OCI-M2 (cell line): Measurements from ENCODE around the gene FKBP6.
"Not testable (repeated sequence)": the region's sequence is repeated elsewhere in the genome, so short reads cannot be mapped to it uniquely, and the experiment has no call there.

Source experiments
- DNase-seq: peaks from one replicate; lab custom pipeline; 2025; ENCODE audit not compliant: unreplicated experiment; lab: John Stamatoyannopoulos, UW

Gene FKBP6

DNA sequence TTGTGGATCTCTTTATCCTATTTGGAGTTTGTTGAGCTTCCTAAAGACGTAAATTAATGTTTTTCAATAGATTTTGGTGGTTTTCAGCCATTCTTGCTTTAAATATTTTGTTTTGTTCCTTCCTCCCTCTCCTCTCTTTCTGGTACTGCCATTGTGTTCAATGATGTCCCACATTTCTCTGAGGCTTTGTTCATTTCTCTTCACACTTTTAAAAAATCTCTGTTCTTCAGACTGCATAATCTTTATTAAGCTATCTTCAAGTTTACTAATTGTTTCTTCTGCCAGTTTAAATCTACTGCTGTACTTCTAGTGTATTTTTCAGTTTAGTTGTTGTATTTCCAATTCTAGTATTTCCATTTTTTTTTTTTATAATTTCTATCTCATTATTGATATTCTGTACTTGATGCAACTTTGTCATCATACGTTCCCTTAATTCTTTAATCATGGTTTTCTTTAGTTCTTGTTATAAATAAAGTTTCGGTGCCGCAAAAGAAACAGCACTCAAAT is 60.0 kb downstream of the FKBP6 start:
- DNase-seq, result no peak

DNA sequence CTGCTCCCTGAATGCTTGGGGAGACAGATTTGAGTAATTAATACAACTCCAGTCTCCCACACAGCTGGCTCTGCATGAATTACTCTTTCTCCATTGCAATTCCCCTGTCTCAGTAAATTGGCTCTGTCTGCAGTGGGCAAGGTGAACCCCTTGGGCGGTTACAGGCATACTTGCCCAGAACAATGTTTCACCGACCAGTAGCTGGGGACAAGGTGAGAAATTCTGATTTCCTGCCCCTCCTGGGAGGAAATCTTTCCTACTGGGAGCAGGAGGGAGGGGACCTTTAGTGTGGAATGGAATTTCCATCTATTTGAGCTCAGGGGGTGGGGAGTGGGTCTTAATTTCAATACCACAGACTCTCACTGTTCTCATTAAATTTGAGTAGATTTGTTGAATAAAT is 63.4 kb downstream of the FKBP6 start:
- DNase-seq, result no peak

DNA sequence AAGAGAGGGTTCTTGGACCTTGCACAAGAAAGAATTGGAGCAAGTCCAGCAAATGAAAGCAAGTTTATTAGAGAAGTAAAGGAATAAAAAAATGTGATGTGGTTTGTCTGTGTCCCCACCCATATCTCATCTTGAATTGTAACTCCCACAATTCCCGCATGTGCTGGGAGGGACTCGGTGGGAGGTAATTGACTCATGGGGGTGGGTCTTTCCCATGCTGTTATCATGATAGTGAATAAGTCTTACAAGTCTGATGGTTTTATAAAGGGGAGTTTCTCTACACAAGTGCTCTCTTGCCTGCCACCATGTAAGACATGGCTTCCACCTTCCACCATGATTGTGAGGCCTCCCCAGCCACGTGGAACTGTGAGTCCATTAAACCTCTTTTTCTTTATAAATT is 66.5 kb downstream of the FKBP6 start:
- no peak for DNase-seq

DNA sequence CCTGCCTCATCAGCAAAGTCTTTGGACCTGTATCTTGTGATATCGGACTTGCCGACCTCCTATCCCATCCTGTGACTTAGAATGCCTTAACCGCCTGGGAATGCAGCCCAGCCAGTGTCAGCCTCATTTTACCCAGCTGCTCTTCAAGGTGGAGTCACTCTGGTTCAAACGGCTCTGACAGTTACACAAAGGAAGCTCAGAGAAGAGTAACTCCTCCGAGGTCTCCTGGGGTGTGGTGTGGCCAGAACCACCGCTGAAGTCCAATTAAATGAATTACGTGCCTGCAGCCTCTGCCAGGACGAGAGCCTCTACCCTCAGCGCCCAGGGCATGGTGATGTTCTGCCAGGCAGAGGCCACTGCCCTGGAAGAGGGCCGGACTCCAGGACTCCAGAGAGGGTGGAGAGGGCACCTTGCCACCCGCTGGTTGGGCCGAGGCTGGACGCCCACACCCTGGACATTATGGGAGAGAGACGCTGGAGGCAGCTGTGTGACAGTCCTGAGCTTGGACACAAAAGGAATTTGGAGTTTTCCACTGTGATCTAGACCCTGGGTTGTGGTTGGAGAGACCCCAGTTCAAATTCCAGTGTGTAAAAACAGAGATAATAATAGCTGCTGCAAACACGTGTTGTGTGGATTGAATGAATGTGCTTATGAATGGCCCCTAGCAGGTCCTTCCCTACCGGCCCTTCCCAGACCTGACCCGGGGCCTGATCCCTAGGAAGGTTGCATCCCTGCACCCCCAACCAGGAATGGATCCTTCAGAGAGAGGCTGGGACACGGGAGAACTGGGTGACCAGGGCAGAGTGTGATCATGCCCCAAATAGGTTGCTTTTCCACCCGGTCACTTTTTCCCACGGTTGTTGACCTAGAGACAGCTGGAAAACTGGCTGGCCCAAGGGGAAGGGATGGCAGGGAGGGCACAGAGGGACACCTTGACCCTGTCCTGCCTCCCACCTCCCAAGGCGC is 67.9 kb downstream of the FKBP6 start:
- no peak for DNase-seq

DNA sequence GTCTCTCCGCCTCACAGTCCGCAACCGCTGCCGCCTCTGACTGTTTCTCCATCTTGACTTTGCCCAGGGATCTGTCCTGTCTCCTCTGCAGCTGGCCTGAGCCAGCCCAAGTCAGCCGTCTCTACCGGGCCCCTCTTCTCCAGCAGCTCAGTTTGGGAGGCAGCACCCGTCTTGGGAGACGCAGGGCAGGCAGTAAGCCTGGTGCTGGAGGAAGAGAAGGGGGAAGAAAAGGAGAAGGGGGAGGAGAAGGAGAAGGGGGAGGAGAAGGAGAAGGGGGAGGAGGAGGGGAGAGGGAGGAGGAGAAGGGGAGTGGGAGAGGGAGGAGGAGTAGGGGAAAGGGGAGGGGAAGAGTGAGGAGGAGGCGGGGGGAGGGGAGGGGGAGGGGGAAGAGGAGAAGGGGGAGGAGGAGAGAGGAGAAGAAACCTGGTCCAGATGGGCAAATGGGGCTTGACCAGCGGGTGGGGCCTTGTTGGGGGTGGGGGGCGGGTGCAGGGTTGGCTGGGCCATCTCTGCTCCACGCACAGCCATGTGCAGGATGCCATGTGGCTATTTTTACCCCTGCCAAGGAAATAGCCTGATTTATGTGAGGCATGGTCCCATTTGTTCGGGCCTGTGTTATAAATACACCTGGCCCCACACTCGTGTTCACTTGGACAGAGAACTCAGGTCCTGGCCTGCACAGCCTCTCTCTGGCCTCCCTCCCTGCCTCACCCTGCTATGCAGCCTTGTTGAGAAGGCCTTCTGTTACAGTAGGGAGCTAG is 69.7 kb downstream of the FKBP6 start:
- DNase-seq, result no peak

DNA sequence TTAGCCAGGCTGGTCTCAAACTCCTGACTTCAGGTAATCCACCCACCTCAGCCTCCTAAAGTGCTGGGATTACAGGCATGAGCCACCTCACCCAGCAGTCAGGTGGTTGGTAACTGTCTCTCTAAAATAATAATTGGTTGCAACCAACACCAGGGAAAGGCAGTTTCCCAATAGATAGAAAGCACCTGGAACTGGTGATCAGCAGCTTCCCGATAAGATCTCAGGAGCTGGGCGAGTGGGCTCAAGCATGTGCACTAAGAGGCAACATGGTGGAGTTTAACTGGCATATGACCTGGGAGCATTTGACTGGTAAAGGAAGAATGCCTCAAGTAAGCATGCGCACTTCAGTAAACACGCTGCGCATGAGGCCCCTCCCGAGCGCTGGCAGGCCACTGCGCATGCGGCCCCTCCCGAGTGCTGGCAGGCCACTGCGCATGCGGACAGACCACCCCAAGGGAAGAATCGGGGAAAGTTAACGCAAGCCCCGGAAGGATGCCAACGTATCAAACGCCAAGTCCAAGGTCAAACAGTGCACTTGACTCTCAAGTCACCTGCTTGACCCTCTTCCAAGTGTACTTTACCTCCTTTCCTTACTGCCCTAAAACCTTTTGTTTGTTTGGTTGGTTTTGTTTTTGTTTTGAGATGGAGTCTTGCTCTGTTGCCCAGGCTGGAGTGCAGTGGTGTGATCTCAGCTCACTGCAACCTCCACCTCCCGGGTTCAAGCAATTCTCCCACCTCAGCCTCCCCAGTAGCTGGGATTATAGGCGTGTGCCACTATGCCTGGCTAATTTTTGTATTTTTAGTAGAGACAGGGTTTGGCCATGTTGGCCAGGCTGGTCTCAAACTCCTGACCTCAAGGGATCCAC is 71.5 kb downstream of the FKBP6 start:
- DNase-seq, result not testable (repeated sequence)

DNA sequence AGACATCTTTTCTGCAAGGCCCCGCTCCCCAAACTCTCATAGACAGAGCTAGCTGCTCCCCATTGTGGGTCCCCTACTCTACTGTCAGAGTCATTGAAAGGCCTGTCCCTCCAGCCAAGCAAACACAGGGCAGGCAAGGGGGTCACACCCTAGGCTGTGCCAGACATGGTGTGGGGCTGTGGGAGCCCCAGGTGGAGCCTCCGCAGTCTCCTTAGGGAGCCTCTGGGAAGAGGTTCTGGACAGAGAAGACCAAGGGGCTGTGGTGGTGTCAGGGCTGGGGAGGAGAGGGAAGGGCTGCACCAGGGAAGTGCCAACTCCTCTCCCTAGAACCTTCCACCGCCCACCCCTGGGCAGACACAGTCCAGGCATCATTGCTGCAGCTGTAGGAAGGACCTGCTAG is 76.9 kb downstream of the FKBP6 start:
- not testable (repeated sequence) for DNase-seq
